ENCODE measurements around the gene POLR1E.

GRCh38 chr9:37515620-37516258 is 30.0 kb downstream of the POLR1E start:
- no peak for TF ChIP-seq POLR2AphosphoS5 (IDR thresholded peaks at IDR 0.05; ENCODE audit: low read depth, low read length)
- TF ChIP-seq TAF1 (IDR thresholded peaks at IDR 0.05; ENCODE audit: low read depth, low read length) = no peak
- TF ChIP-seq POLR2A (IDR thresholded peaks at IDR 0.05; ENCODE audit: low read depth, low read length) = no peak
- TF ChIP-seq PAX5 (IDR thresholded peaks at IDR 0.05; ENCODE audit: insufficient read depth, low read length, severe bottlenecking) = no peak
- TF ChIP-seq POU2F2 (IDR thresholded peaks at IDR 0.05; ENCODE audit: low read depth, low read length) = no peak

All from GM12891 (cell line).